H1 (cell line): ENCODE measurements around the gene GZMM. TPM values are rescaled to one million over a fixed set of nuclear protein-coding genes. Genes with fewer than 3 reads are reported as not detected.

Experiments used
- BRCA1 ChIP-seq: IDR thresholded peaks from 2 replicates; pipeline ENCODE4 v1.6.1; 2012; ENCODE audit warnings: low read depth, low read length, improper control_type of control experiment
- CHD7 ChIP-seq: fragments of 300-600 bp; sonication (generic); IDR thresholded peaks from 2 replicates; pipeline ENCODE4 v1.7.1; 2012; ENCODE audit warnings: low read length, moderate library complexity, mild to moderate bottlenecking, inconsistent platforms; ENCODE audit not compliant: insufficient replicate concordance
- GABPA ChIP-seq: IDR thresholded peaks from 2 replicates; pipeline ENCODE4 v1.6.1; 2011; ENCODE audit warnings: mild to moderate bottlenecking, low read length, moderate library complexity, borderline replicate concordance; ENCODE audit not compliant: insufficient read depth
- HDAC6 ChIP-seq: IDR thresholded peaks from one replicate; pipeline ENCODE4 v1.7.1; 2012; ENCODE audit warnings: low read depth, mild to moderate bottlenecking, inconsistent platforms, low read length, moderate library complexity
- NANOG ChIP-seq: IDR thresholded peaks from 2 replicates; pipeline ENCODE4 v1.6.1; 2011; ENCODE audit warnings: low read length, low read depth, mild to moderate bottlenecking, inconsistent platforms; ENCODE audit not compliant: insufficient read depth, poor library complexity, severe bottlenecking
- RFX5 ChIP-seq: IDR thresholded peaks from 2 replicates; pipeline ENCODE4 v1.6.1; 2011; ENCODE audit warnings: low read depth, low read length, improper control_type of control experiment, borderline replicate concordance
- SAP30 ChIP-seq: fragments of 300-600 bp; sonication (generic); IDR thresholded peaks from 2 replicates; pipeline ENCODE4 v1.7.1; 2012; ENCODE audit warnings: low read length, moderate library complexity, mild to moderate bottlenecking, inconsistent platforms; ENCODE audit not compliant: insufficient read depth, insufficient replicate concordance
- SIX5 ChIP-seq: IDR thresholded peaks from 2 replicates; pipeline ENCODE4 v1.6.1; 2011; ENCODE audit warnings: mild to moderate bottlenecking, low read depth, low read length
- SP4 ChIP-seq: IDR thresholded peaks from 2 replicates; pipeline ENCODE4 v1.6.1; 2012; ENCODE audit warnings: low read length, inconsistent platforms
- TEAD4 ChIP-seq: IDR thresholded peaks from 2 replicates; pipeline ENCODE4 v1.6.1; 2012; ENCODE audit warnings: low read depth, low read length, inconsistent platforms, mixed read lengths
- ZNF274 ChIP-seq: IDR thresholded peaks from 2 replicates; pipeline ENCODE4 v1.7.0; 2012; ENCODE audit warnings: low read length, borderline replicate concordance; ENCODE audit errors: extremely low read depth
- polyA plus RNA-seq, 7 experiments: library from polyadenylated mRNA; depleted of rRNA in 3 of 7; stranded (reverse) in 5 of 7; unstranded in 2 of 7; fragments of >200 nt in 5 of 7; fragments of 200-250 nt in 2 of 7; gene quantifications; 1 replicate in 5 of 7; 2 replicates in 1 of 7; 4 replicates in 1 of 7; pipeline versions ENCODE4 v1.2.1 to v1.2.3, GENCODE V29; 2011 to 2013; ENCODE audit warnings: missing spikeins in 2 of 7, mixed read lengths in 2 of 7
- total RNA-seq: library from RNA; stranded (reverse); fragmentation: NEBNext Ultra II Directional; extraction: Animal tissue kit (Norgen Biotek cat#: 25700); gene quantifications from 2 replicates; pipeline ENCODE4 v1.2.1, GENCODE V29; 2021

GZMM gene
- total and polyA plus RNA-seq, 2 of the 8 experiments (the other 6 are each of a cell fraction or from before 2014, with no cell fraction given) = 0.09 to 0.32 TPM

- TF ChIP-seq CHD7 = no peak
- no peak for TF ChIP-seq RFX5
- no peak for TF ChIP-seq SP4
- no peak for TF ChIP-seq SAP30
- no peak for TF ChIP-seq TEAD4
- TF ChIP-seq SIX5 = no peak
- no peak for TF ChIP-seq GABPA
- no peak for TF ChIP-seq ZNF274
- TF ChIP-seq HDAC6 = no peak
- TF ChIP-seq NANOG = no peak
- TF ChIP-seq BRCA1 = no peak
Observed at GRCh38 chr19:524062-524674, 19.7 kb upstream of the GZMM start (continued).
